ENCODE results near the gene SNCG.

The SNCG gene

DNA sequence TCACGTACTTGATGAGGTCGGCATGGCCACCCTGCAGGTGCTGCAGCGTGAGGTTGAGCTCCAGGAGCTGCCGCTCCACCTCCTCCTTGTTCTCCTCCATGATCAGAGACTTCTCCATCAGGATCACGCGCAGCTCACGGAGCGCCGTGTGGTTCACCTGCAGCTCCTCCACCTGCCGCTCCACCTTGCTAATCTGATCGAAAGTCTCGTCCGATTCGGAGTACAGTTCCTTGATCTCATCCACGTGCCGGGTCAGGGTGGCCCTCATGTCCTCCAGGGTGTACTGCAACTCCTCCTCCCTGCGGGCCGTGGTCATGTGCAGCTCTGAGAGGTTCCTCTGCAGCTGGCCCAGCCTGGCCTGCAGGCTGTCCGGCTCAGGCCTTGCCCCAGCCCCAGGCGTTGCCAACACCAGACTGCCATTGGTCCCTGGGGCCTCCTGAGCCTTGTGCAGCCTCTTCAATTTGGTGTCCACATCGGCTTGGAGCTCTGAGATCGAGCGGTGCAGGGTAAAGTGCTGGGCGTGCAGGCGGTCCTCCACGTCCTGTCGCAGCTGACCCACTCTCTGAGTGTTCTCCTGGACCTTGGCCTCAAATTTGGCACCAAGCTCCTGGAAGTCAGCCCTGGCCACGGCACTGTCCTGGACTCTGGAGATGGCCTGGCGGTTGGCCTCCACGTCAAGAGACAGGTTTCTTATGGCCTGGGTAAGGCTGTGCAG, 14.9 kb upstream of the SNCG start:
- no peak overlapping the region for H2BK15ac ChIP-seq (ENCODE audit: low read depth, poor library complexity, severe bottlenecking)
- no peak overlapping the region for H2AK5ac ChIP-seq (ENCODE audit: low read length, severe bottlenecking)
- no peak overlapping the region for H4K91ac ChIP-seq (ENCODE audit: low read length)
- no peak overlapping the region for H4K8ac ChIP-seq (ENCODE audit: low read length)
- no peak overlapping the region for H3K9ac ChIP-seq (ENCODE audit: low read length)
- H3K4me1 ChIP-seq (ENCODE audit: control insufficient read depth, insufficient read depth, low read depth, low read length) = peaks cover 7% of the 10 kb centered on the region
- no peaks in the 10 kb centered on the region for H3K79me1 ChIP-seq (replicated peaks; ENCODE audit: low read length, poor library complexity, severe bottlenecking)
- H3K23ac ChIP-seq (ENCODE audit: low read length in 2 of 2) = no peak overlapping the region
- no peak overlapping the region for H2BK12ac ChIP-seq (ENCODE audit: low read length in 2 of 2)
- no peak overlapping the region for H3K14ac ChIP-seq (ENCODE audit: low read length in 2 of 2)
- no peak overlapping the region for H3K4me3 ChIP-seq (ENCODE audit: insufficient read depth in 1 of 2, low read depth in 1 of 2, low read length in 2 of 2)
- H3K4ac ChIP-seq (ENCODE audit: low read depth in 1 of 2, low read length in 2 of 2) = no peak overlapping the region
- no peaks in the 10 kb centered on the region for H3K9me3 ChIP-seq (ENCODE audit: control insufficient read depth, low read length)
- WGBS = 94% methylated on average over 30 of the region's 30 CpGs
- H2BK120ac ChIP-seq (ENCODE audit: low read depth, low read length) = no peak overlapping the region
- H3K27ac ChIP-seq (ENCODE audit: low read length, poor library complexity, severe bottlenecking) = no peak overlapping the region
- H3K4me2 ChIP-seq (ENCODE audit: low read length, poor library complexity, severe bottlenecking) = no peak overlapping the region
- no peak overlapping the region for H3K18ac ChIP-seq (ENCODE audit: low read depth in 1 of 2, low read length in 2 of 2)
- no peak overlapping the region for H2BK5ac ChIP-seq (ENCODE audit: low read depth, low read length, poor library complexity, severe bottlenecking)
- peaks cover 0 to 8% of the 10 kb centered on the region in 2 experiments for H3K27me3 ChIP-seq (ENCODE audit: control insufficient read depth in 1 of 2, insufficient read depth in 1 of 2, low read length in 2 of 2)
- H3K36me3 ChIP-seq (ENCODE audit: control insufficient read depth in 1 of 2, insufficient read depth in 2 of 2, low read depth in 1 of 2, low read length in 2 of 2) = peaks cover 0 to 4% of the 10 kb centered on the region in 2 experiments
- H2AFZ ChIP-seq (ENCODE audit: low read depth, low read length) = no peak overlapping the region
- no peak for DNase-seq

DNA sequence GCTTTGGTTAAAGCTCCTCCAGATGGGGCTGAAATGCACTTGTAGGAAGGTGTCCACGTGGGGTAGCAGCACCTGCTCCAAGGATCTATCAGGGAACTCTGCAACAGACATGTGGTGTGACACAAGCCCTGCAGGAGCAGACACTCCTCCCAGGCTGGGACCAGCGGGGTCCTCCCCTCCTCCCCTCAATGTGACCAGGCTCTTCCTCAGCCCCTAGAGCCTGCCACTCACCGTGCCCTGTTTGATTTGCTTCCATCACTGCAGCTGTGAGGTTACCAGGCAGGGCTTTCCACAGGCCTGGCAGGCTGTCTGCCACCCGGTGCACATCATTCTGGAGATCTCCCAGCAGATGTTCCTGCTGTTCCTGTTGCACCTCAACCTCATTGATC, 14.4 kb upstream of the SNCG start:
- 78% methylated on average over 4 of the region's 4 CpGs for WGBS
- no peak overlapping the region for H3K4ac ChIP-seq (ENCODE audit: low read depth in 1 of 2, low read length in 2 of 2)
- no peak overlapping the region for H3K14ac ChIP-seq (ENCODE audit: low read length in 2 of 2)
- peaks cover 0 to 8% of the 10 kb centered on the region in 2 experiments for H3K27me3 ChIP-seq (ENCODE audit: control insufficient read depth in 1 of 2, insufficient read depth in 1 of 2, low read length in 2 of 2)
- no peaks in the 10 kb centered on the region for H3K79me1 ChIP-seq (replicated peaks; ENCODE audit: low read length, poor library complexity, severe bottlenecking)
- H3K36me3 ChIP-seq (ENCODE audit: control insufficient read depth in 1 of 2, insufficient read depth in 2 of 2, low read depth in 1 of 2, low read length in 2 of 2) = peaks cover 0 to 4% of the 10 kb centered on the region in 2 experiments
- no peak overlapping the region for H2BK15ac ChIP-seq (ENCODE audit: low read depth, poor library complexity, severe bottlenecking)
- H3K9ac ChIP-seq (ENCODE audit: low read length) = no peak overlapping the region
- H2BK5ac ChIP-seq (ENCODE audit: low read depth, low read length, poor library complexity, severe bottlenecking) = no peak overlapping the region
- no peaks in the 10 kb centered on the region for H3K9me3 ChIP-seq (ENCODE audit: control insufficient read depth, low read length)
- no peak overlapping the region for H3K4me2 ChIP-seq (ENCODE audit: low read length, poor library complexity, severe bottlenecking)
- no peak overlapping the region for H3K27ac ChIP-seq (ENCODE audit: low read length, poor library complexity, severe bottlenecking)
- H3K4me3 ChIP-seq (ENCODE audit: insufficient read depth in 1 of 2, low read depth in 1 of 2, low read length in 2 of 2) = no peak overlapping the region
- peaks cover 7% of the 10 kb centered on the region for H3K4me1 ChIP-seq (ENCODE audit: control insufficient read depth, insufficient read depth, low read depth, low read length)
- no peak for DNase-seq
- no peak overlapping the region for H3K18ac ChIP-seq (ENCODE audit: low read depth in 1 of 2, low read length in 2 of 2)
- no peak overlapping the region for H4K91ac ChIP-seq (ENCODE audit: low read length)
- no peak overlapping the region for H4K8ac ChIP-seq (ENCODE audit: low read length)
- H2AK5ac ChIP-seq (ENCODE audit: low read length, severe bottlenecking) = no peak overlapping the region
- H3K23ac ChIP-seq (ENCODE audit: low read length in 2 of 2) = no peak overlapping the region
- H2BK120ac ChIP-seq (ENCODE audit: low read depth, low read length) = no peak overlapping the region
- no peak overlapping the region for H2BK12ac ChIP-seq (ENCODE audit: low read length in 2 of 2)
- no peak overlapping the region for H2AFZ ChIP-seq (ENCODE audit: low read depth, low read length)

DNA sequence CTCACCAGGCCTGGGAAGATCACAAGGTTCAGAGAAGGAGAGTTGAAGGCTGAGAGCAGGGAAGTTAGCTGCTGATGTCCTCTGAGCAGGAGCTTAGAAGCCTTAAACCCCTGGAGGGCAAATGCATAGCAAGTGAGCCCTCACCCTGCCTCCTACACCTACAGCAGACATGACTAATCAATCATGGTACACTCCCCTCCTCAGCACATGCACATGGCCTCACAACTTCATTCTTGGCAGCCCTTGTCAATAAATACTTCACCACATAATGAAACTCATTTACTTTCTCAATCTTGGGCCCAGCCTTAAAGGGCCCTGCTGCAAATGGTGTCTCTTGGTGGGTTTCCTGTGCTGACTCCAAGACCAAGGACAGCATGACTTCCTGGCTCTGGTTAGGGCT, 13.9 kb upstream of the SNCG start:
- Histone ChIP-seq H3K9me3 (ENCODE audit: control insufficient read depth, low read length) (no peaks in the 10 kb centered on the region), H2AFZ (ENCODE audit: low read depth, low read length) (no peak overlapping the region), H2BK15ac (ENCODE audit: low read depth, poor library complexity, severe bottlenecking) (no peak overlapping the region), H3K27ac (ENCODE audit: low read length, poor library complexity, severe bottlenecking) (no peak overlapping the region), H3K14ac (ENCODE audit: low read length in 2 of 2) (no peak overlapping the region), H2AK5ac (ENCODE audit: low read length, severe bottlenecking) (no peak overlapping the region), H3K4me1 (ENCODE audit: control insufficient read depth, insufficient read depth, low read depth, low read length) (peaks cover 7% of the 10 kb centered on the region), H3K4ac (ENCODE audit: low read depth in 1 of 2, low read length in 2 of 2) (no peak overlapping the region), H3K4me3 (ENCODE audit: insufficient read depth in 1 of 2, low read depth in 1 of 2, low read length in 2 of 2) (no peak overlapping the region), H3K79me1 (replicated peaks; ENCODE audit: low read length, poor library complexity, severe bottlenecking) (no peaks in the 10 kb centered on the region), H4K8ac (ENCODE audit: low read length) (no peak overlapping the region), H3K4me2 (ENCODE audit: low read length, poor library complexity, severe bottlenecking) (no peak overlapping the region), H2BK120ac (ENCODE audit: low read depth, low read length) (no peak overlapping the region), H3K9ac (ENCODE audit: low read length) (peak overlapping the region; percentile 26), H3K36me3 (ENCODE audit: control insufficient read depth in 1 of 2, insufficient read depth in 2 of 2, low read depth in 1 of 2, low read length in 2 of 2) (peaks cover 0 to 4% of the 10 kb centered on the region in 2 experiments), H3K18ac (ENCODE audit: low read depth in 1 of 2, low read length in 2 of 2) (no peak overlapping the region), H2BK12ac (ENCODE audit: low read length in 2 of 2) (no peak overlapping the region), H4K91ac (ENCODE audit: low read length) (no peak overlapping the region), H3K23ac (ENCODE audit: low read length in 2 of 2) (no peak overlapping the region), H3K27me3 (ENCODE audit: control insufficient read depth in 1 of 2, insufficient read depth in 1 of 2, low read length in 2 of 2) (peaks cover 0 to 8% of the 10 kb centered on the region in 2 experiments), H2BK5ac (ENCODE audit: low read depth, low read length, poor library complexity, severe bottlenecking) (no peak overlapping the region)
- DNase-seq = no peak

DNA sequence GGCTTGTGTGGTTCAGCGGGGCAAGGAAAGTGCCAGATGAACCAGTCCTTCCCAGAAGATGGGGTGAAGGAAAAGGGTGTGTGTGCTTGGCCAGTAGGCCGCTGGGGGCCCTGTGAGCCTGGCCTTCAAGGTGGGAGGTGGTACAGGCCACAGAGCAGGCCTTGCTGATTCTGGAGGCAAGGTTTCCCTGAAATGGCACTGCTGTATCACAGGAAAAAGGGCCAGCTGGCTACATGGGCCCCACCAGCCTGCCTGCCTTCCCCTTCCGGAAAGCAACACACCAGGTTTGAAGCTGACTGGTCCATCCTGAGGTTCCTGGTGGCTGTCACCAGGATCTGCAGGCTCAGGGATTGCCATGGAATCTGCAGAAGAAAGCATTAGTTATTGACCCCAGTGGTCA, 13.5 kb upstream of the SNCG start:
- Histone ChIP-seq H3K4me1 (ENCODE audit: control insufficient read depth, insufficient read depth, low read depth, low read length) (peaks cover 4% of the 10 kb centered on the region), H4K91ac (ENCODE audit: low read length) (peak overlapping the region; percentile 19), H3K36me3 (ENCODE audit: control insufficient read depth in 1 of 2, insufficient read depth in 2 of 2, low read depth in 1 of 2, low read length in 2 of 2) (peaks cover 0 to 4% of the 10 kb centered on the region in 2 experiments), H3K4ac (ENCODE audit: low read depth in 1 of 2, low read length in 2 of 2) (no peak overlapping the region), H3K23ac (ENCODE audit: low read length in 2 of 2) (no peak overlapping the region), H2BK5ac (ENCODE audit: low read depth, low read length, poor library complexity, severe bottlenecking) (no peak overlapping the region), H2BK12ac (ENCODE audit: low read length in 2 of 2) (peak overlapping the region in 1 of 2 experiments; percentile 64), H3K4me2 (ENCODE audit: low read length, poor library complexity, severe bottlenecking) (no peak overlapping the region), H3K4me3 (ENCODE audit: insufficient read depth in 1 of 2, low read depth in 1 of 2, low read length in 2 of 2) (peak overlapping the region in 1 of 2 experiments; percentile 26), H3K27me3 (ENCODE audit: control insufficient read depth in 1 of 2, insufficient read depth in 1 of 2, low read length in 2 of 2) (peaks cover 0 to 8% of the 10 kb centered on the region in 2 experiments), H3K9me3 (ENCODE audit: control insufficient read depth, low read length) (no peaks in the 10 kb centered on the region), H3K27ac (ENCODE audit: low read length, poor library complexity, severe bottlenecking) (no peak overlapping the region), H3K9ac (ENCODE audit: low read length) (peak overlapping the region; percentile 26), H3K18ac (ENCODE audit: low read depth in 1 of 2, low read length in 2 of 2) (peak overlapping the region in 1 of 2 experiments; percentile 30), H3K79me1 (replicated peaks; ENCODE audit: low read length, poor library complexity, severe bottlenecking) (no peaks in the 10 kb centered on the region), H2BK120ac (ENCODE audit: low read depth, low read length) (no peak overlapping the region), H2AK5ac (ENCODE audit: low read length, severe bottlenecking) (no peak overlapping the region), H4K8ac (ENCODE audit: low read length) (no peak overlapping the region), H2AFZ (ENCODE audit: low read depth, low read length) (no peak overlapping the region), H2BK15ac (ENCODE audit: low read depth, poor library complexity, severe bottlenecking) (no peak overlapping the region), H3K14ac (ENCODE audit: low read length in 2 of 2) (peak overlapping the region in 1 of 2 experiments; percentile 53)
- WGBS = 95% methylated on average over 3 of the region's 3 CpGs
- DNase-seq = no peak

Measured in mesenchymal stem cell (in vitro differentiated cells and primary cell).